ENCODE measurements around the gene ATF7.

Gene ATF7

GRCh38 chr12:53625946-53626701 lies at the start of gene ATF7:
ATF7 (minus strand) TSS chr12:53626382; CDS start chr12:53601000, 25,382 bp downstream.
- DNase-seq (ENCODE audit: low read depth in 1 of 2, low spot score in 1 of 2), result peak; percentile 90 to 99
- in situ Hi-C loops (cut with HindIII; ENCODE audit: low pct_unique_long_range_greater_than_20kb, low sequenced_read_pairs), result no loop called here
- no peak for TF ChIP-seq JUND (IDR thresholded peaks at IDR 0.05; ENCODE audit: low read depth)

GRCh38 chr12:53674977-53675700 lies 49.0 kb upstream of the ATF7 start:
- DNase-seq (ENCODE audit: low read depth in 1 of 2, low spot score in 1 of 2), result no peak
- in situ Hi-C loops (cut with HindIII; ENCODE audit: low pct_unique_long_range_greater_than_20kb, low sequenced_read_pairs), result no loop called here
- no peak for TF ChIP-seq JUND (IDR thresholded peaks at IDR 0.05; ENCODE audit: low read depth)

GRCh38 chr12:53670971-53671370 lies 44.8 kb upstream of the ATF7 start:
- in situ Hi-C loops (cut with HindIII; ENCODE audit: low pct_unique_long_range_greater_than_20kb, low sequenced_read_pairs), result no loop called here
- no peak for TF ChIP-seq JUND (IDR thresholded peaks at IDR 0.05; ENCODE audit: low read depth)
- no peak for DNase-seq (ENCODE audit: low read depth in 1 of 2, low spot score in 1 of 2)

GRCh38 chr12:53670308-53670707 lies 44.1 kb upstream of the ATF7 start:
- TF ChIP-seq JUND (IDR thresholded peaks at IDR 0.05; ENCODE audit: low read depth), result no peak
- in situ Hi-C loops (cut with HindIII; ENCODE audit: low pct_unique_long_range_greater_than_20kb, low sequenced_read_pairs), result no loop called here
- DNase-seq (ENCODE audit: low read depth in 1 of 2, low spot score in 1 of 2), result no peak

- in situ Hi-C loops (cut with HindIII; ENCODE audit: low pct_unique_long_range_greater_than_20kb, low sequenced_read_pairs), result no loop called here
- DNase-seq (ENCODE audit: low read depth in 1 of 2, low spot score in 1 of 2), result no peak
Measured at GRCh38 chr12:53667080-53667479, 40.9 kb upstream of the ATF7 start.

GRCh38 chr12:53664936-53665335 lies 38.8 kb upstream of the ATF7 start:
- no peak for DNase-seq (ENCODE audit: low read depth in 1 of 2, low spot score in 1 of 2)
- TF ChIP-seq JUND (IDR thresholded peaks at IDR 0.05; ENCODE audit: low read depth), result no peak
- in situ Hi-C loops (cut with HindIII; ENCODE audit: low pct_unique_long_range_greater_than_20kb, low sequenced_read_pairs), result no loop called here

More at GRCh38 chr12:53667080-53667479, 40.9 kb upstream of the ATF7 start:
- TF ChIP-seq JUND (IDR thresholded peaks at IDR 0.05; ENCODE audit: low read depth), result no peak

- in situ Hi-C loops (cut with HindIII; ENCODE audit: low pct_unique_long_range_greater_than_20kb, low sequenced_read_pairs), result no loop called here
- no peak for TF ChIP-seq JUND (IDR thresholded peaks at IDR 0.05; ENCODE audit: low read depth)
- no peak for DNase-seq (ENCODE audit: low read depth in 1 of 2, low spot score in 1 of 2)
Measured at GRCh38 chr12:53664191-53664590, 38.0 kb upstream of the ATF7 start.

GRCh38 chr12:53660041-53660440 lies 33.9 kb upstream of the ATF7 start:
- in situ Hi-C loops (cut with HindIII; ENCODE audit: low pct_unique_long_range_greater_than_20kb, low sequenced_read_pairs), result no loop called here

GRCh38 chr12:53659571-53659981 lies 33.4 kb upstream of the ATF7 start:
- TF ChIP-seq JUND (IDR thresholded peaks at IDR 0.05; ENCODE audit: low read depth), result no peak
- in situ Hi-C loops (cut with HindIII; ENCODE audit: low pct_unique_long_range_greater_than_20kb, low sequenced_read_pairs), result no loop called here
- DNase-seq (ENCODE audit: low read depth in 1 of 2, low spot score in 1 of 2), result no peak

More at GRCh38 chr12:53660041-53660440, 33.9 kb upstream of the ATF7 start:
- no peak for DNase-seq (ENCODE audit: low read depth in 1 of 2, low spot score in 1 of 2)
- TF ChIP-seq JUND (IDR thresholded peaks at IDR 0.05; ENCODE audit: low read depth), result no peak

- DNase-seq (ENCODE audit: low read depth in 1 of 2, low spot score in 1 of 2), result peak; percentile 28 to 92
- no peak for TF ChIP-seq JUND (IDR thresholded peaks at IDR 0.05; ENCODE audit: low read depth)
- in situ Hi-C loops (cut with HindIII; ENCODE audit: low pct_unique_long_range_greater_than_20kb, low sequenced_read_pairs), result no loop called here
Measured at GRCh38 chr12:53659011-53659551, 32.9 kb upstream of the ATF7 start.

- no peak for DNase-seq (ENCODE audit: low read depth in 1 of 2, low spot score in 1 of 2)
- in situ Hi-C loops (cut with HindIII; ENCODE audit: low pct_unique_long_range_greater_than_20kb, low sequenced_read_pairs), result no loop called here
- TF ChIP-seq JUND (IDR thresholded peaks at IDR 0.05; ENCODE audit: low read depth), result no peak
Measured at GRCh38 chr12:53657041-53657440, 30.9 kb upstream of the ATF7 start.

- no peak for DNase-seq (ENCODE audit: low read depth in 1 of 2, low spot score in 1 of 2)
- in situ Hi-C loops (cut with HindIII; ENCODE audit: low pct_unique_long_range_greater_than_20kb, low sequenced_read_pairs), result no loop called here
- TF ChIP-seq JUND (IDR thresholded peaks at IDR 0.05; ENCODE audit: low read depth), result no peak
Measured at GRCh38 chr12:53653595-53653994, 27.4 kb upstream of the ATF7 start.

- DNase-seq (ENCODE audit: low read depth in 1 of 2, low spot score in 1 of 2), result no peak
- in situ Hi-C loops (cut with HindIII; ENCODE audit: low pct_unique_long_range_greater_than_20kb, low sequenced_read_pairs), result no loop called here
- no peak for TF ChIP-seq JUND (IDR thresholded peaks at IDR 0.05; ENCODE audit: low read depth)
Measured at GRCh38 chr12:53652366-53652765, 26.2 kb upstream of the ATF7 start.

Measured in T47D (cell line).